ENCODE results near the gene PCED1B.
"Not testable (repeated sequence)": the region's sequence is repeated elsewhere in the genome, so short reads cannot be mapped to it uniquely, and the experiment has no call there.

The PCED1B gene

GRCh38 chr12:47182164-47182938 lies 102.9 kb downstream of the PCED1B start:
- not testable (repeated sequence) for DNase-seq

DNA sequence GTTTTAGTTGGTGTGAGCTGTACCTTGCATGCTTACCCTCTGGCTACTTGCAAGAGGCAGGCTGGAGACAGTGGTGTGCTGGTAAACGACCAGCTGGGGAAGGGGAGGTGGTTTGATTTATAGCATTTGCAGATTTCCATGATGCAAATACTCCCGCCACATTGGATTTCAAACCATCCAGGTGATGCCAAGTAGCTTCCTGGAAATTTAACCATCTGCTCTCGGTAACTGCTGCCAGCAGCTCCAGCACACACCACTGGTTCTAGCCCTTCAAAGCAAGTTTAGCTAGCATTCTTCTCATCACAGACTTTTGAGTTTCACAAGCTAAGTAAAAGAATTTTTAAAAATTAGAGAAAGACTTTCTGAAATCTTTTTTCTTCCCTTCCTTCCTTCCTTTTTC lies 104.8 kb downstream of the PCED1B start:
- DNase-seq = no peak

- DNase-seq = no peak
Measured at GRCh38 chr12:47184813-47185212, 105.4 kb downstream of the PCED1B start.

DNA sequence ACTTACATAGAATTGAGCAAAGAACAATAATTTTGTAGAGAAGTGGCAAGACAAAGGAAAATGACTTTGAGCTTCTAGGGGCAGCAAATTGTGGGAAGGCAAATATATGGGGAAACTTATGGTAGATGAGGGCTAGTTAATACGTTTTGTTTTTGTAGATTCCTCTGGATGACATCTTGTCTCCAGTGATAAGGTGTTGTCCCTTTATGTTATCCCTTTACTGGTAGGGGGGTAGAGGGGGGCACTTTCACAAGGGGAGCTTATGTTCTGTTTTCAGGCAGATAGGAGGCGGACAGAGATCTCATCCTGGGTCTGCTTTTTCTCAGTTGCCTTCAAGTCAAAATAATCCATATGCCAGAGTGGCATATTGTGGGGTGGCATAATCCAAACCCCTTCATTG lies 106.8 kb downstream of the PCED1B start:
- DNase-seq = no peak

DNA sequence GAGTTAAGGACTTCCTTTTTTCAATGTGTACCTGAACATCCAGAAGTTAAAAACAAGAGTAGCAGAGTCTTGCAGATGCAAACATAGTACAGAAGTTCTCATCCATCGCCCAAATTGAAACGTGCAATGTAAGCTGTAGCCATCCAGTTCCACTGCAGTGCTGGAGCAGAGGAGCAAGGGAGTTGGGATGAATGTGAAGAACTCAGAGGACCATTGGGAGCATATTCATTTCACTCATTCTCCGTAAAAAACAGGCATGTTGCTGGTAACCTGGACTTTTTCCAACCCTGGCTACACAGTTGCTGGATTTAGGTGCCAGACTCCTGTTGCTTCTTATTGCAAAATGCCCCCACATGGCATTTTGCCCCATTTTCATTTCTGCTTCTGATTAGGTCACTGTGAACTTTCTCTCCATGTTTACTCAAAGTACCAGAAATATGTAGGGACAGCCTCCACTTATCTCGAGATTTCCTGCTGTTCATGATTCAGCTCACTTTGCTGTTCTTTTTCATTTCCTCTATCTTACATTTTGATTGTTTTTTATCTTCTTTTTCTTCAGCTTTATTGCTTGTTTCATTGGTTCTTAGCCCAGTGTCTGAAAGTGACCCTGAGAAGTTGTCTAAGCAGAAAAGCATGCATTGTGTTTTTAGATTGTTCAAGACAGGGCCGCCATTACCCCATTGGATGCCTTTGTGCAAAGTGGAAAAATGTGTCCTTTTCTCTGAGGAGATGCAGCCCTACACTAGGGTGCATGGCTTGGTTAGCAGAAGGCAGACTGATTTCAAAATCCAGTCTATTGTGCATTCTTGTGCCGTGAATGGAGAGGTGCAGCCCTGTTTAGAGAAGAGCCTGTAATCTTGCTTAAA lies 109.4 kb downstream of the PCED1B start:
- no peak for DNase-seq

DNA sequence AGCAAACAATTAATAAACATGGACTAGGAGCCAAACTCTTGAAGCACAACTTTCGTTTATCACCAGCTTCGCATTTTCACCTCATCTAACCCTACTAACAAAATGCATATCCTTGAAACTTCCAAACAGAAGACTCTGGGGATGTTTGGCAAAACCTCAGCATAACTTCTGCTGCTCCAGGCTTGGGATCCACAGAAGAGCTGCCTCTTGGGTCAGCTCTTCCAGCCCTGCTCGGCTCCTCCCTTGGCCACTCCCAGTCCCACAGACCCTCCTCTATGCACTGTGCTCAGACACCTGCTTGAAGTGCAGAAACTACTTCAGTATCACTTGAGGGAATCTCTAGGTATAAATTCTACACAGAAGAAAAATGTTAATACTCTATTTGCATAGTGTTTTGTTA lies 110.3 kb downstream of the PCED1B start:
- DNase-seq = no peak

DNA sequence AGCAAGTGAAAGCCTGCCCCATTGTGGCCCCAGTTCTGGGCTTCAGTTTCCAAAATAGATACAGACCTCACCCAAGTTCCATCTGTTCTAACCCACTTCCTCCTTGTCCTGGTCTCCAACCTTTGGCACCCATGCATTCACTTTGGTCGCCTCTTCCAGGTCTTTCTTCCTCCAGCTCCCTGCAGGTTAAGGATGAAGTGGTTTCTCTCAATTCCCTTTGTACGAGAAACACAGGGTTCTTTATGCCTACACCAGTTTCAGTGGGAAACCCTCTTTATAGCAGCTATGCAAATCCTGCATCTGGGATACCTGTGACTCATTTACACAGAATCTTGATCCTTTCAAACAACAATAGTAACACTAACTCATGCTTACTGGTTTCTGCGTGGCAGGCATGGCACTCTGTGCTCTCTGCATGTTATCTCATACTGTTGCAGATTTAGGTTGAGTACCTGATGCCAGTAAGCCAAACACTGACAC lies 110.9 kb downstream of the PCED1B start:
- no peak for DNase-seq

DNA sequence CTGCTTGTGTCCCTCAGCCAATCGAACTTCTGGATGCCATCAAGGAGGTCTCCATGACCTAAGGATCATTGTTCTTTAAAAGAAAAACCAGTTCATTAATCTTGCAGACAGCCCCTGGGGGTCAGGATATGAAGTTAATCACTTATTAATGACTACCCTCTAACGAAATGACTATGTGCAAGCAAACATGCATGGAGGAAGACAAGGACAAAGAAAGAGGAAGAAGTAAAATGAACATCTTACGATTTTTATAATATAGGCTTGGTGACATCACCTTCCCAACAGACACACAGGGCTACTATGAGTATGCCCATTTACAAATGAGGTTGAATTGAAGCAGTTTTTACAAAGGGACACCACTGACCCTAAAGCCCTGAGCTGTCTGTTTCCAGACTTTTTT lies 111.5 kb downstream of the PCED1B start:
- no peak for DNase-seq

GRCh38 chr12:47192051-47192450 lies 112.6 kb downstream of the PCED1B start:
- DNase-seq = no peak

GRCh38 chr12:47193066-47193465 lies 113.6 kb downstream of the PCED1B start:
- DNase-seq = no peak

GRCh38 chr12:47194501-47194900 lies 115.1 kb downstream of the PCED1B start:
- no peak for DNase-seq

DNA sequence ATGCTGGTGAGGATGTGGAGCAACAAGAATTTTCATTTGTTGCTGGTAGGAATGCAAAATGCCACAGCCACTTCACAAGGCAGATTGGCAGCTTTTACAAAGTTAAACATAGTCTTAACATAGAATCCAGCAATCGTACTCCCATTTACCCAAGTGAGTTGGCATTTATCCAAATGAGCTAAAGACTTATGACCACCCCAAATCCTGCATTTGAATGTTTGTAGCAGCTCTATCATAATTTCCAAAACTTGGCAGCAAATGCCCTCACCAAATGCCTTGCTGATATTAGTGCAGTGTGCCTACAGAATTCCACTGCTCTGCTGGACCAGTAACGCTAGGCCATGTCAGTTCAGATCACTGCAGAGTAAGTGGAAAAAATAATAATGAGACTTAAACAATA lies 121.0 kb downstream of the PCED1B start:
- no peak for DNase-seq

- DNase-seq = not testable (repeated sequence)
Measured at GRCh38 chr12:47201190-47201589, 121.8 kb downstream of the PCED1B start.

DNA sequence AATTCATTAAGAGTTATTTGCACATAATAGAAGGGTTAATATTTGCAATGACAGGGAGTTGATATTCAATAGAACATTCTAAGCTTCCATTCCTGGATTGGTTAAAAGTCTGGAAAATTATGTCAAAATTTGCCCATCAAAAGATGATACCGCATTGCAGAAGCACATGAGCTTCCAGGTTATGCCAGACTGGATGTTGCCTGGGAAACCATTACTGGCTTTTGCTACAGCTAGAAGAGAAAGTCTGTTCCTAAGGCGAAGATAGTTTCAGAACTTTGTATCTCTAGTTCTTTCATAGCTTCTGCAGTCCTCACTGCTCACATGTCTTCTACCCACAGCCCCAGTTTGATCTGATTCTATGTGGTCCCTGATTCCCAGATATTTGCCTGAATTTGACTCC lies 122.8 kb downstream of the PCED1B start:
- DNase-seq = no peak

DNA sequence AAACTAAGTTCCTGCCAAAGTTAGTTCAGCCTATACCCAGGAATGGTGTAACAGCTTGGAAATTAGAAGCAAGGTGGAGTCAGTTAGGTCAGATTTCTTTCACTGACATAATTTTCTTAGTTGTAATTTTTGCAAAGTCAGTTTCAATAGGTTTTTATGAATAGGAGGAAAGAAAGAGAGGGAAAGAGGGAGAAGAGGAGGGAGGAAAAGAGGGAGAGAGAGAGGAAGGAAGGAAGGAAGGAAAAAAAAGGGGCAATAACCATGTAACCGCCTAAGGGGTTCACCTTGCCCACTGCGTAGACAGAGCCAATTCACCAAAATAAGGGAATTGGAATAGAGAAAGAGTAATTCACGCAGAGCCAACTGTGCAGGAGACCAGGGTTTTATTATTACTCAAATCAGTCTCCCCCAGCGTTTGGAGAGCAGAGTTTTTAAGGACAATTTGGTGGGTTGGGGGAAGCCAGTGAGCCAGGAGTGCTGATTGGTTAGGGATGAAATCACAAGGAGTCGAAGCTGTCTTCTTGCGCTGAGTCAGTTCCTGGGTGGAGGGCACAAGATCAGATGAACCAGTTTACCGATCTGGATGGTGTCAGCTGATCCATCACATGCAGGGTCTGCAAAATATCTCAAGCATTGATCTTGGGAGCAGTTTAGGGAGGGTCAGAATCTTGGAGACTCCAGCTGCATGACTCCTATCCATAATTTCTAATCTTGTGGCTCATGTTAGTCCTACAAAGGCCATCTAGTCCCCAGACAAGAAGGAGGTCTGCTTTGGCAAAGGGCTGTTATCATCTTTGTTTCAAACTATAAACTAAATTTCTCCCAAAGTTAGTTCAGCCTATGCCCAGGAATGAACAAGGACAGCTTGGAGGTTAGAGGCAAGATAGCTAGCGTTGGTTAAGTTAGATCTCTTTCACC lies 126.4 kb downstream of the PCED1B start:
- no peak for DNase-seq

DNA sequence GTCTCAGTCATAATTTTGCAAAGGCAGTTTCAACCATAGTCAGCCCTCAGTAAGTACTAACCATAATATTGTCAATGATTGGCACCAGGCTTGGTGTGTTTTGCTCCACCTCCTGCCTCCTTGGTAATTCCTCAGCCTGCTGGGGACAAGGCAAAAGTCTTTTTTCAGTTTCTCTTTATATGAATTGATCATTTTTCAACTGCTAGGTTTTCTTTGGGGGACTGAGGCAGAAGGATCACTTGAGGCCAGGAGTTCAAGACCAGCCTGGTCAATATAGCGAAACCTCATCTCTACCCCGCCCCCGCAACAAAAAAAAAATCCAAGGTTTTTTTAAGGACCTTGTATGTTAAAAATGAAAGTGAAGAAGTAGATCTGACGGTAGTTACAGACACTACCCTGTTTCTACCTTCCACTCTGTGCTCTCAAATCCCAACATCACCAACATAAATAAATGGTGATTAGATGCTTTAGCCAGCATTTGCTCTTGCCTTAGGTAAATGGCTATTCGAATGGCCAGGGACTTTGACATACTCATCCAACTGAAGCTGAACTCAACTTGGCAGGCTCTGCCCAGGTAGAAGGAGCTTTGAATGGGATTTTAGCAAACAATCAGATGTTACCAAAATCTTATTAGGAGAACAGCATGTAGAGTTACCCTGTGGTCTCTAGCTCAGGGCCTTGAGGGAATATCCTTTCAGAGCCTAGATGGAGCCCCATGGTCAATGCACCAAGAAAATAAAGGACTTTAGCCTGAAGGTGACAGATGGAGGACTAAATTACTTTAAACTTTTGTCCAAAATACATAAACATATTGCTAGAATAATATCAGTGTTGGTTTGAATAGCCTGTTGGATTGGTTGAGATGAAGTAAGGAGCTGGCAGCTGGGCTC lies 127.3 kb downstream of the PCED1B start:
- DNase-seq = no peak

GRCh38 chr12:47207340-47207717 lies 127.9 kb downstream of the PCED1B start:
- peak; percentile 65 for DNase-seq

DNA sequence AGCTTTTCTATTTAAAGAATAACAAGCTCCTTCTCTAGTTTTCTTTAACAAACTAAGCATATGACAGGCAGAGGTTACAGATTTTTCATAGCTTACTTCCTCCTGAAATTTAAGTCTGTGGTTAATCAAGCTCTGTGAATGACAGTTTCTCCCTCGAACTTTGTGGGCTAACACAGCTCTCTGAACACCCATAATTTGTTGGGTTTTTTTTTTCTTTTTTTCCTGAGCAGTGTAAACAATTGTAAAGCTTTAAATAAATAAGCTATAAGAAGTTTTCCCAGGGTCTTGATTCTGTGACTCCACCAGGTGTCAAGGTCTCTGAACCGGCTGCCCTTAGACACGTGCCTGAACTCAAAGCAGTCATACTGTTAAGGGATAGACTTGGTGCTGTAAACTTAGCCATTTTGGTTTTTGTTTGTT lies 128.4 kb downstream of the PCED1B start:
- DNase-seq = no peak

GRCh38 chr12:47209014-47209413 lies 129.6 kb downstream of the PCED1B start:
- DNase-seq = no peak

- no peak for DNase-seq
Measured at GRCh38 chr12:47210776-47211175, 131.4 kb downstream of the PCED1B start.

GRCh38 chr12:47212701-47213039 lies 133.2 kb downstream of the PCED1B start:
- DNase-seq = no peak

DNA sequence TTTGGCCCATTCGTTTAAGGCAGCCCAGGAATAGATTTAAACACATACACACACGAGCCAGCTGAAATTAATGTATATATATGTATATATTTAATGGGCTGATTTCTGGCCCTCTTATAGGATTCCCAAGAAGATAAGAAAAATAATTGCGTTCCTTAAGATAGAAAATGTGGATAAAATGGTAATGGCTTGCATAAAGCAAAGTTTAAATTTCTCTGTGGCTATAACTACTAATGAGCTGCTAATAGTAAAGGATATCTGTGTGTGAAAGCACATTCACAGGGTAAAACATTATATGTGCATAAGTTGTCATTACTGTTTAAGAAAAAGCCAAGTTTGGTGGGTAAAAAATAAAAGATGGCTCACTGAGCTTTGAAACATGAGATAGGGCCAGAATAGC lies 134.0 kb downstream of the PCED1B start:
- DNase-seq = no peak
